K562 (cell line): ENCODE data around the gene LTBP4. TPM values are rescaled to one million over a fixed set of nuclear protein-coding genes. Genes with fewer than 3 reads are reported as not detected.

Experiments used
- GABPA ChIP-seq: fragments of 200-800 bp; sonication (Bioruptor generic); conservative IDR thresholded peaks from 2 replicates; pipeline ENCODE4 v1.6.1; 2016; ENCODE audit warnings: low read depth, missing genetic modification characterization, missing compliant biosample characterization
- KAT8 ChIP-seq: fragments of 450-650 bp; IDR thresholded peaks from 2 replicates; pipeline ENCODE4 v1.6.1; 2016; ENCODE audit warnings: low read depth, mild to moderate bottlenecking
- MBD2 ChIP-seq: sonication (generic); IDR thresholded peaks from 2 replicates; pipeline ENCODE4 v1.6.1; 2016; ENCODE audit warnings: low read depth, borderline replicate concordance
- NEUROD1 ChIP-seq: fragments of 150-350 bp; IDR thresholded peaks from 2 replicates; pipeline ENCODE4 v1.6.1; 2014; ENCODE audit warnings: borderline replicate concordance, low read length, low read depth; ENCODE audit not compliant: partially characterized antibody
- NFYB ChIP-seq: IDR thresholded peaks from 2 replicates; pipeline ENCODE4 v1.6.1; 2011; ENCODE audit warnings: mild to moderate bottlenecking, moderate library complexity; ENCODE audit not compliant: insufficient read length; ENCODE audit errors: extremely low read depth
- RUNX1 ChIP-seq: sonication (generic); IDR thresholded peaks from 2 replicates; pipeline ENCODE4 v1.6.1; 2016; ENCODE audit warnings: antibody characterized with exemption, low read depth
- SMARCA5 ChIP-seq: fragments of 450-650 bp; IDR thresholded peaks from 2 replicates; pipeline ENCODE4 v1.6.1; 2016
- SOX6 ChIP-seq: fragments of 450-650 bp; IDR thresholded peaks from 2 replicates; pipeline ENCODE4 v1.6.1; 2014; ENCODE audit warnings: mild to moderate bottlenecking
- TOE1 ChIP-seq, 2 experiments: fragments of 450-650 bp in 1 of 2; sonication (generic) in 1 of 2; formaldehyde crosslinking in 1 of 2; IDR thresholded peaks; 2 replicates each; pipeline versions ENCODE4 v1.7.1 to v1.8.0; 2016 to 2022; ENCODE audit warnings: borderline replicate concordance in 2 of 2, mild to moderate bottlenecking in 2 of 2, antibody characterized with exemption in 1 of 2, inconsistent platforms in 1 of 2, low read depth in 1 of 2, missing genetic modification reagents in 1 of 2, moderate library complexity in 1 of 2
- ZNF586 ChIP-seq: fragments of 450-650 bp; formaldehyde crosslinking; conservative IDR thresholded peaks from 2 replicates; pipeline ENCODE4 v1.4.0; 2020; ENCODE audit warnings: mild to moderate bottlenecking, moderate library complexity
- ZNF589 ChIP-seq: fragments of 200-800 bp; sonication (Bioruptor generic); IDR thresholded peaks from 2 replicates; pipeline ENCODE4 v1.6.1; 2016; ENCODE audit warnings: low read depth, missing genetic modification characterization, missing compliant biosample characterization
- ZSCAN29 ChIP-seq: fragments of 450-650 bp; IDR thresholded peaks from 2 replicates; pipeline ENCODE4 v1.6.1; 2017
- polyA plus RNA-seq, 8 experiments: library from polyadenylated mRNA; depleted of rRNA in 4 of 8; stranded (reverse) in 5 of 8; unstranded in 3 of 8; fragments of >200 nt; fragmentation: Nextera tagmentation in 2 of 8; fragmentation: Illumina TruSeq in 1 of 8; extraction: Ambion mirVana in 2 of 8; extraction: Trizol in 1 of 8; gene quantifications; 2 replicates each; pipeline versions ENCODE4 v1.2.1 to v1.2.3, GENCODE V29; 2011 to 2014; ENCODE audit warnings: inconsistent platforms in 1 of 8, missing spikeins in 1 of 8
- total RNA-seq, 7 experiments: library from RNA; depleted of rRNA in 6 of 7; stranded (reverse); fragments of >200 nt in 6 of 7; fragmentation: Illumina TruSeq in 2 of 7; extraction: Trizol in 2 of 7; gene quantifications; 2 replicates each; pipeline versions ENCODE4 v1.2.1 to v1.2.3, GENCODE V29; 2011 to 2021; ENCODE audit warnings: low replicate concordance in 1 of 7
- TF ChIP-seq, protein P1 (sequence below): fragments of 450-650 bp; IDR thresholded peaks from 2 replicates; pipeline ENCODE4 v1.6.1; 2016; ENCODE audit warnings: low read depth
- TF ChIP-seq, protein P2 (sequence below): fragments of 250-450 bp; sonication (Bioruptor Pico); IDR thresholded peaks from 2 replicates; pipeline ENCODE4 v1.8.0; 2022; ENCODE audit warnings: inconsistent platforms, mild to moderate bottlenecking, moderate library complexity, borderline replicate concordance
- TF ChIP-seq, protein P3 (sequence below), 2 experiments: fragments of 450-650 bp in 1 of 2; sonication (generic) in 1 of 2; formaldehyde crosslinking in 1 of 2; IDR thresholded peaks in 1 of 2; conservative IDR thresholded peaks in 1 of 2; 2 replicates each; pipeline versions ENCODE4 v1.6.1 to v1.8.1; 2016 to 2023; ENCODE audit warnings: mild to moderate bottlenecking in 2 of 2, moderate library complexity in 2 of 2, inconsistent platforms in 1 of 2, missing genetic modification reagents in 1 of 2

The LTBP4 gene
- total and polyA plus RNA-seq, 9 of the 15 experiments (the other 6 are each of a cell fraction or from before 2014, with no cell fraction given), result 0.35 to 160 (median 31.6) TPM

DNA sequence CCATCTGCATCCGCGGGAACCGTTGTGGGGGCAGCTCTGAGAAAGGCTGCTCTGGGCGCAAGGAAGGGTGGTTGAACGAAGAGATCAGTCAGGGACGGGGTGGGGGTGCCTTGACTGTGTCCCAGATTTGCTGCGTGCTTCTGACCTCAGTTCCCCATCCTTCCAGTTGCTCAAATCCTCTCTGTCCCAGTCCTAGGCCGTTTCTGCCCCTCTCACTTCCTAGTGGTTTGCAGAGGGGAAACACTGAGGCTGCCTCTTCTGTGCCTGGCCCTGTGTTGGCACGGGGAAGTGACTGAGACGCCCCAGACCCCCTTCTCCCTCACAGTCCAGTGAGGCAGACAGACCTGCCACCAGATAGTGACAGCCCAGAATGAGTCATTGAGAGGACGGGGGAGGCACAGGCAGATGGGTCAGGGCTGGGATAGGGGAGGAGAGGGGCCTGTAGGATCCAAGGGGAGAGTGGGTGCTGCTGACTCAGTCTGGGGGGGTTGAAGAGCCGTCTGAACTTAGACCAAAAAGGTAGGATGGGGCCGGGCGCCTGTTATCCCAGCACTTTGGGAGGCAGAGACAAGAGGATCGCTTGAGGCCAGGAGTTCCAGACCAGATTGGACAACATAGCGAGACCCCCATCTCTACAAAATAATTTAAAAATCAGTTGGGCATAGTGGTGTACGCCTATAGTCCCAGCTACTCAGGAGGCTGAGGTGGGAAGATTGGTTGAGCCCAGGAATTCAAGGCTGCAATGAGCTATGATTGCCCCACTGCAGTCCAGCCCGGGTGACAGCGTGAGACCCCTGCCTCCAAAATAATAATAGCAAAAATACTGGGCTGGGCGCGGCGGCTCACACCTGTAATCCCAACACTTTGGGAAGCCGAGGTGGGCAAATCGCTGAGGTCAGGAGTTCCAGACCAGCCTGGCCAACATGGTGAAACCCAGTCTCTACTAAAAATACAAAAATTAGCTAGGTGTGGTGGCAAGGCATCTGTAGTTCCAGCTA is 62.8 kb downstream of the LTBP4 start (continued):
- TF ChIP-seq, protein P1, sequence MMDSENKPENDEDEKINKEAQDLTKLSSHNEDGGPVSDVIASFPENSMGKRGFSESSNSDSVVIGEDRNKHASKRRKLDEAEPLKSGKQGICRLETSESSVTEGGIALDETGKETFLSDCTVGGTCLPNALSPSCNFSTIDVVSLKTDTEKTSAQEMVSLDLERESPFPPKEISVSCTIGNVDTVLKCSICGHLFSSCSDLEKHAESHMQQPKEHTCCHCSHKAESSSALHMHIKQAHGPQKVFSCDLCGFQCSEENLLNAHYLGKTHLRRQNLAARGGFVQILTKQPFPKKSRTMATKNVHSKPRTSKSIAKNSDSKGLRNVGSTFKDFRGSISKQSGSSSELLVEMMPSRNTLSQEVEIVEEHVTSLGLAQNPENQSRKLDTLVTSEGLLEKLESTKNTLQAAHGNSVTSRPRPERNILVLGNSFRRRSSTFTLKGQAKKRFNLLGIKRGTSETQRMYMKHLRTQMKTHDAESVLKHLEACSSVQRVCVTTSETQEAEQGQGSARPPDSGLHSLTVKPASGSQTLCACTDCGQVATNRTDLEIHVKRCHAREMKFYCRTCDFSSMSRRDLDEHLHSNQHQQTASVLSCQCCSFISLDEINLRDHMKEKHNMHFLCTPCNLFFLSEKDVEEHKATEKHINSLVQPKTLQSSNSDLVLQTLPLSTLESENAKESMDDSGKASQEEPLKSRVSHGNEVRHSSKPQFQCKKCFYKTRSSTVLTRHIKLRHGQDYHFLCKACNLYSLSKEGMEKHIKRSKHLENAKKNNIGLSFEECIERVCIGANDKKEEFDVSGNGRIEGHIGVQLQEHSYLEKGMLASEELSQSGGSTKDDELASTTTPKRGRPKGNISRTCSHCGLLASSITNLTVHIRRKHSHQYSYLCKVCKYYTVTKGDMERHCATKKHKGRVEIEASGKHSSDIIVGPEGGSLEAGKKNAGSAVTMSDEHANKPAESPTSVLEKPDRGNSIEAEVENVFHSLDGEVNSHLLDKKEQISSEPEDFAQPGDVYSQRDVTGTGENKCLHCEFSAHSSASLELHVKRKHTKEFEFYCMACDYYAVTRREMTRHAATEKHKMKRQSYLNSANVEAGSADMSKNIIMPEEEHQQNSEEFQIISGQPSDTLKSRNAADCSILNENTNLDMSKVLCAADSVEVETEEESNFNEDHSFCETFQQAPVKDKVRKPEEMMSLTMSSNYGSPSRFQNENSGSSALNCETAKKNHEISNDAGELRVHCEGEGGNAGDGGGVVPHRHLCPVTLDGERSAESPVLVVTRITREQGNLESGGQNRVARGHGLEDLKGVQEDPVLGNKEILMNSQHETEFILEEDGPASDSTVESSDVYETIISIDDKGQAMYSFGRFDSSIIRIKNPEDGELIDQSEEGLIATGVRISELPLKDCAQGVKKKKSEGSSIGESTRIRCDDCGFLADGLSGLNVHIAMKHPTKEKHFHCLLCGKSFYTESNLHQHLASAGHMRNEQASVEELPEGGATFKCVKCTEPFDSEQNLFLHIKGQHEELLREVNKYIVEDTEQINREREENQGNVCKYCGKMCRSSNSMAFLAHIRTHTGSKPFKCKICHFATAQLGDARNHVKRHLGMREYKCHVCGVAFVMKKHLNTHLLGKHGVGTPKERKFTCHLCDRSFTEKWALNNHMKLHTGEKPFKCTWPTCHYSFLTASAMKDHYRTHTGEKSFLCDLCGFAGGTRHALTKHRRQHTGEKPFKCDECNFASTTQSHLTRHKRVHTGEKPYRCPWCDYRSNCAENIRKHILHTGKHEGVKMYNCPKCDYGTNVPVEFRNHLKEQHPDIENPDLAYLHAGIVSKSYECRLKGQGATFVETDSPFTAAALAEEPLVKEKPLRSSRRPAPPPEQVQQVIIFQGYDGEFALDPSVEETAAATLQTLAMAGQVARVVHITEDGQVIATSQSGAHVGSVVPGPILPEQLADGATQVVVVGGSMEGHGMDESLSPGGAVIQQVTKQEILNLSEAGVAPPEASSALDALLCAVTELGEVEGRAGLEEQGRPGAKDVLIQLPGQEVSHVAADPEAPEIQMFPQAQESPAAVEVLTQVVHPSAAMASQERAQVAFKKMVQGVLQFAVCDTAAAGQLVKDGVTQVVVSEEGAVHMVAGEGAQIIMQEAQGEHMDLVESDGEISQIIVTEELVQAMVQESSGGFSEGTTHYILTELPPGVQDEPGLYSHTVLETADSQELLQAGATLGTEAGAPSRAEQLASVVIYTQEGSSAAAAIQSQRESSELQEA, result no peak
- TF ChIP-seq, protein P2, sequence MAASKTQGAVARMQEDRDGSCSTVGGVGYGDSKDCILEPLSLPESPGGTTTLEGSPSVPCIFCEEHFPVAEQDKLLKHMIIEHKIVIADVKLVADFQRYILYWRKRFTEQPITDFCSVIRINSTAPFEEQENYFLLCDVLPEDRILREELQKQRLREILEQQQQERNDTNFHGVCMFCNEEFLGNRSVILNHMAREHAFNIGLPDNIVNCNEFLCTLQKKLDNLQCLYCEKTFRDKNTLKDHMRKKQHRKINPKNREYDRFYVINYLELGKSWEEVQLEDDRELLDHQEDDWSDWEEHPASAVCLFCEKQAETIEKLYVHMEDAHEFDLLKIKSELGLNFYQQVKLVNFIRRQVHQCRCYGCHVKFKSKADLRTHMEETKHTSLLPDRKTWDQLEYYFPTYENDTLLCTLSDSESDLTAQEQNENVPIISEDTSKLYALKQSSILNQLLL, result no peak
- no peak for TF ChIP-seq ZNF586 (CRISPR knock-in tag)
- TF ChIP-seq NFYB, result no peak
- TF ChIP-seq, protein P3, sequence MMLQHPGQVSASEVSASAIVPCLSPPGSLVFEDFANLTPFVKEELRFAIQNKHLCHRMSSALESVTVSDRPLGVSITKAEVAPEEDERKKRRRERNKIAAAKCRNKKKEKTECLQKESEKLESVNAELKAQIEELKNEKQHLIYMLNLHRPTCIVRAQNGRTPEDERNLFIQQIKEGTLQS (IDR thresholded peaks at IDR 0.05), result peak; percentile 97
- TF ChIP-seq, protein P3 (CRISPR knock-in tag; conservative IDR thresholded peaks at IDR 0.05), result no peak
- TF ChIP-seq RUNX1, result 0 out of 2 replicates have a peak, but pooled peaks have one; percentile 28
- no peak for TF ChIP-seq SOX6
- TF ChIP-seq MBD2, result peak; percentile 56; the same call in 1 of the 2 replicates
- TF ChIP-seq NEUROD1, result peak; percentile 74
- no peak for TF ChIP-seq KAT8
- peak; percentile 65; the same call in 1 of the 2 replicates for TF ChIP-seq ZNF589 (CRISPR knock-in tag)
- no peak for TF ChIP-seq ZSCAN29
- TF ChIP-seq GABPA (tag), result no peak
- TF ChIP-seq SMARCA5, result peak; percentile 21; the same call in 1 of the 2 replicates
- 0 out of 2 replicates have a peak, but pooled peaks have one; percentile 12 for TF ChIP-seq TOE1 (IDR thresholded peaks at IDR 0.05; ENCODE audit: borderline replicate concordance)
- TF ChIP-seq TOE1 (CRISPR knock-in tag; IDR thresholded peaks at IDR 0.05; ENCODE audit: borderline replicate concordance, low read depth), result no peak
